Gastrocnemius medialis (tissue), 4 donors: Measurements from ENCODE around the gene CRISPLD2.

Source experiments
- CTCF ChIP-seq, 5 experiments: fragments of 450-650 bp in 3 of 5; fragments of 200-600 bp in 2 of 5; sonication (generic) in 2 of 5; IDR thresholded peaks in 4 of 5; conservative IDR thresholded peaks in 1 of 5; 1 replicate in 4 of 5; 2 replicates in 1 of 5; pipeline ENCODE4 v1.5.1; 2016 to 2019; ENCODE audit warnings: antibody characterized with exemption in 5 of 5, mild to moderate bottlenecking in 3 of 5, moderate library complexity in 3 of 5
- POLR2A ChIP-seq, 2 donors: fragments of 450-650 bp; IDR thresholded peaks; one replicate each; pipeline ENCODE4 v1.6.1; 2017; ENCODE audit warnings: antibody characterized with exemption in 2 of 2, mild to moderate bottlenecking in 2 of 2, moderate library complexity in 2 of 2

- no peak for TF ChIP-seq POLR2A (IDR thresholded peaks at IDR 0.05)
- TF ChIP-seq CTCF (IDR thresholded peaks at IDR 0.05 in 4 of 5, conservative IDR thresholded peaks at IDR 0.05 in 1 of 5) = no peak
Measured at GRCh38 chr16:84785843-84786581, 33.8 kb upstream of the CRISPLD2 start.
